Sigmoid colon (tissue), 7 donors: Measurements from ENCODE around the gene GPC5. TPM values are rescaled to one million over a fixed set of nuclear protein-coding genes. Genes with fewer than 3 reads are reported as not detected.

Source experiments
- DNase-seq: peaks from one replicate; pipeline ENCODE4 v3.0.0-alpha.2; 2019
- H3K27ac ChIP-seq, 4 donors: fragments of 200-600 bp; sonication (generic); one replicate each; pipeline ENCODE4 v1.5.1; 2016 to 2019; ENCODE audit warnings: mild to moderate bottlenecking in 1 of 4
- H3K27me3 ChIP-seq, 3 donors: fragments of 200-600 bp; sonication (generic); one replicate each; pipeline ENCODE4 v1.5.1; 2019; ENCODE audit warnings: mild to moderate bottlenecking in 1 of 3
- H3K36me3 ChIP-seq, 4 donors: fragments of 200-600 bp; sonication (generic); one replicate each; pipeline ENCODE4 v1.5.1; 2016 to 2019
- H3K4me1 ChIP-seq, 4 donors: fragments of 200-600 bp; sonication (generic); one replicate each; pipeline ENCODE4 v1.5.1; 2017 to 2019
- H3K4me3 ChIP-seq, 4 donors: fragments of 200-600 bp; sonication (generic); one replicate each; pipeline ENCODE4 v1.5.1; 2017 to 2019; ENCODE audit warnings: mild to moderate bottlenecking in 2 of 4, moderate library complexity in 1 of 4
- H3K9me3 ChIP-seq, 4 donors: fragments of 200-600 bp in 3 of 4; sonication (generic) in 3 of 4; one replicate each; pipeline versions ENCODE4 v1.5.1 to v1.6.1; 2013 to 2019
- CTCF ChIP-seq, 4 experiments: fragments of 450-650 bp in 3 of 4; fragments of 200-600 bp in 1 of 4; IDR thresholded peaks; one replicate each; pipeline ENCODE4 v1.5.1; 2016 to 2019; ENCODE audit warnings: antibody characterized with exemption in 4 of 4, mild to moderate bottlenecking in 3 of 4, moderate library complexity in 2 of 4
- EP300 ChIP-seq, 4 donors: sonication (generic); formaldehyde crosslinking; IDR thresholded peaks; one replicate each; pipeline ENCODE4 v1.6.1; 2017; ENCODE audit warnings: antibody characterized with exemption in 4 of 4
- POLR2A ChIP-seq, 2 donors: fragments of 450-650 bp; IDR thresholded peaks; one replicate each; pipeline ENCODE4 v1.6.1; 2016; ENCODE audit warnings: antibody characterized with exemption in 2 of 2, mild to moderate bottlenecking in 2 of 2, moderate library complexity in 2 of 2
- POLR2AphosphoS5 ChIP-seq, 4 donors: sonication (generic); formaldehyde crosslinking; IDR thresholded peaks; one replicate each; pipeline ENCODE4 v1.6.1; 2017; ENCODE audit warnings: antibody characterized with exemption in 4 of 4
- WGBS, 2 donors: extraction: QIAGEN DNeasy Blood & Tissue Kit; methylation state at CpG; one replicate each; pipeline ENCODE4 v1.1.7; 2013; 5-methylcytosine and 5-hydroxymethylcytosine counted together
- intact Hi-C: fragments of 100-400 bp; cut with DNase I; formaldehyde crosslinking; loops from one replicate; pipeline ENCODE4 v1.15.1; 2023
- polyA plus RNA-seq, 3 donors: library from polyadenylated mRNA; stranded (reverse); fragments of 200-250 nt; gene quantifications; one replicate each; pipeline ENCODE4 v1.2.3, GENCODE V29; 2013
- small RNA-seq, 3 donors: library from RNA; depleted of rRNA; stranded (forward); fragments of <200 nt; gene quantifications; one replicate each; pipeline ENCODE3, GENCODE V24; 2016
- total RNA-seq, 4 donors: library from RNA; depleted of rRNA; stranded (reverse); fragments of >200 nt; gene quantifications; one replicate each; pipeline ENCODE4 v1.1.0, GENCODE V29; 2016
- donor health status: healthy with polysubstance abuse.
- donor health status: Bipolar disorder and iron deficiency.
- donor health status: healthy.

Gene GPC5
- total and polyA plus RNA-seq, 7 donors = 0.39 to 3.9 (median 2.9) TPM; not detected in 2

GRCh38 chr13:92901739-92902138, 1503.3 kb downstream of the GPC5 start:
- 60 to 72% methylated on average over 5 of the region's 5 CpGs for WGBS, 2 donors
- no peaks in the 10 kb centered on the region for H3K27me3 ChIP-seq
- intact Hi-C loops = no loop called here

GRCh38 chr13:92912629-92913028, 1514.2 kb downstream of the GPC5 start:
- H3K27ac ChIP-seq = no peak overlapping the region
- no peaks in the 10 kb centered on the region for H3K27me3 ChIP-seq
- TF ChIP-seq POLR2A (IDR thresholded peaks at IDR 0.05) (no peak), CTCF (IDR thresholded peaks at IDR 0.05) (no peak), POLR2AphosphoS5 (IDR thresholded peaks at IDR 0.05) (no peak), EP300 (IDR thresholded peaks at IDR 0.05) (no peak)
- intact Hi-C loops = no loop called here
- H3K36me3 ChIP-seq = no peaks in the 10 kb centered on the region
- WGBS, 2 donors = 90 to 96% methylated on average over 1 of the region's 1 CpG
- H3K4me3 ChIP-seq = no peak overlapping the region
- H3K9me3 ChIP-seq = peaks cover 0 to 4% (median 0%) of the 10 kb centered on the region in 4 donors
- DNase-seq = no peak
- H3K4me1 ChIP-seq = no peaks in the 10 kb centered on the region

More at GRCh38 chr13:92901739-92902138, 1503.3 kb downstream of the GPC5 start:
- H3K27ac ChIP-seq = no peak overlapping the region
- TF ChIP-seq POLR2A (IDR thresholded peaks at IDR 0.05) (no peak), CTCF (IDR thresholded peaks at IDR 0.05) (no peak), POLR2AphosphoS5 (IDR thresholded peaks at IDR 0.05) (no peak), EP300 (IDR thresholded peaks at IDR 0.05) (no peak)
- no peak overlapping the region for H3K4me3 ChIP-seq
- no peaks in the 10 kb centered on the region for H3K9me3 ChIP-seq
- no peak for DNase-seq
- peaks cover 0 to 9% (median 0%) of the 10 kb centered on the region in 4 donors for H3K4me1 ChIP-seq
- H3K36me3 ChIP-seq = no peaks in the 10 kb centered on the region

- Histone ChIP-seq H3K4me3 (no peak overlapping the region), H3K27ac (no peak overlapping the region), H3K27me3 (no peaks in the 10 kb centered on the region), H3K36me3 (no peaks in the 10 kb centered on the region), H3K4me1 (no peaks in the 10 kb centered on the region), H3K9me3 (peaks cover 0 to 4% (median 0%) of the 10 kb centered on the region in 4 donors)
- DNase-seq = no peak
- intact Hi-C loops = no loop called here
- TF ChIP-seq CTCF (IDR thresholded peaks at IDR 0.05) (no peak), POLR2A (IDR thresholded peaks at IDR 0.05) (no peak), POLR2AphosphoS5 (IDR thresholded peaks at IDR 0.05) (no peak), EP300 (IDR thresholded peaks at IDR 0.05) (no peak)
- 72 to 77% methylated on average over 1 of the region's 1 CpG for WGBS, 2 donors
Measured at GRCh38 chr13:92913840-92914239, 1515.4 kb downstream of the GPC5 start.

Small RNA genes lying within 50 kb of the gene (small RNA-seq; reads per million reads assigned to genes)
- gene AL356737.1 = 0 reads per million in 3 donors
- gene FABP5P4 = 0 reads per million in 3 donors
- gene MIR548AS = 0 reads per million in 3 donors
- 0 reads per million in 3 donors for gene RNU4ATAC3P

Other genes starting within 250 kb of the GPC5 start
- 1 to 10 TPM in 3 of 4 donors, under 1 TPM in 1; 0.83 to 5.4 (median 3.6) TPM for gene MIR17HG, start 50.9 kb upstream of the GPC5 start, total RNA-seq
- 1 to 10 TPM in 1 of 3 donors, not detected in 2; 2.1 TPM for gene MIR17HG, start 50.9 kb upstream of the GPC5 start, polyA plus RNA-seq